ENCODE measurements around the gene SUPT5H. TPM values are rescaled to one million over a fixed set of nuclear protein-coding genes. Genes with fewer than 3 reads are reported as not detected.
A peak's percentile ranks its signal among the peaks of the same experiment; 100 is the strongest.

The SUPT5H gene
- total RNA-seq, 1 experiment from 2014 or later: 102 TPM

DNA sequence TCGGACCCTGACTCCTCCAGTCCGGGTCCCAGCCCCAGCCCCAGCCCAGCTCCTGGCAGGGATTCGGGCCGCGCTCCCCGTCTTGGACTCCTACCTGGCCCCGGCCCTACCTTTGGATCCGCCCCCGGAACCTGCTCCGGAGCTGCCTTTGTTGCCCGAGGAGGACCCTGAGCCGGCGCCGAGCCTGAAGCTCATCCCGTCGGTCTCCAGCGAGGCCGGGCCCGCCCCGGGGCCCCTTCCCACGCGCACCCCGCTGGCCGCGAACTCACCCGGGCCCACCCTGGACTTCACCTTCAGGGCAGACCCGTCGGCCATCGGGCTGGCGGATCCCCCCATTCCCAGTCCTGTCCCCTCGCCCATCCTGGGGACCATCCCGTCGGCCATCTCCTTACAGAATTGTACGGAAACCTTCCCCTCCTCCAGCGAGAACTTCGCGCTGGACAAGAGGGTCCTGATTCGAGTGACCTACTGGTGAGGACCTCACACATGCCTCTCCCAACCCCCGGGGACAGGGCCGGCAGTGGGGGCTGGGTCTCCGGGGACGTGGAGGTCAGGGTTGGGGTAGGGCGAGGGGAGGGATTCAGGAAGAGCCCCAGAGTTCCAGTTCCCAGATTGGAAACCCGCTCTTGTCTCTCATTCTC lies 70.3 kb downstream of the SUPT5H start:
- Histone ChIP-seq H3K9me3 (no peaks in the 10 kb centered on the region), H3K4me3 (no peak overlapping the region), H3K27me3 (peaks cover 36% of the 10 kb centered on the region), H3K36me3 (no peaks in the 10 kb centered on the region)
- DNase-seq: no peak

DNA sequence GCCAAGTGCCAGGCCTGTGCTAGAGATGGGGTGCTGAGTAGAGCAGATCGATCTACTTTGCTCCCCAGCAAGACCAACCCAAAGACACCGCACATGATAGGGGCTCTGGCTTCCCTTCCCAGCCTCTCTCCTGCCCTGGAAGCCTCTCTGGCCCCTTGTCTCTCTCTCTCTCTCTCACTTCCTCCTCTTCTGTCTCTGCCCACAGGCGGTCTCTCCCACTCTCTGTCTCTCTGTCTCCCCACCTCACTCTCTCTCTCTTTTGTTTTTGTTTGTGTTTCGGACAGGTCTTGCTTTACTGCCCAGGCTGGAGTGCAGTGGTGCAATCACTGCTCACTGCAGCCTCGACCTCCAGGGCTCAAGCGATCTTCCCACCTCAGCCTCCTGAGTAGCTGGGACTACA lies 70.9 kb downstream of the SUPT5H start:
- Histone ChIP-seq H3K36me3 (no peaks in the 10 kb centered on the region), H3K4me3 (no peak overlapping the region), H3K9me3 (no peaks in the 10 kb centered on the region), H3K27me3 (peaks cover 36% of the 10 kb centered on the region)
- no peak for DNase-seq

DNA sequence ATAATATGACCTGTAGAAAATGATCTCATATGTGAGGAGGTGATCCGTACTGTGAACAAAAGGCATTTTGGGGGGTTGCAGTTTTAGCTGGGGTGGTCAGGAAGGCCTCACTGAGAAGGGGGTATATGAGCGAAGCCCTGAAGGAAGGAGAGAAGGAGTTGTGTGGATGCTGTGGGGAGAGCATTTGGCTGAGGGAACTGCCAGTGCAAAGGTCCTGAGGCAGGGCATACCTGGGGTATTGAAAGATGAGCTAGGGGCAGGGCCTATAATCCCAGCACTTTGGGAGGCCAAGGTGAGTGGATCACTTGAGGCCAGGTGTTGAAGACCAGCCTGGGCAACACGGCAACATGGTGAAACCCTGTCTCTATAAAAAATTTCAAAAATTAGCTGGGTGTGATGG lies 72.0 kb downstream of the SUPT5H start:
- no peaks in the 10 kb centered on the region for H3K36me3 ChIP-seq
- no peak for DNase-seq
- H3K4me3 ChIP-seq: no peak overlapping the region
- no peaks in the 10 kb centered on the region for H3K9me3 ChIP-seq
- peaks cover 36% of the 10 kb centered on the region for H3K27me3 ChIP-seq

DNA sequence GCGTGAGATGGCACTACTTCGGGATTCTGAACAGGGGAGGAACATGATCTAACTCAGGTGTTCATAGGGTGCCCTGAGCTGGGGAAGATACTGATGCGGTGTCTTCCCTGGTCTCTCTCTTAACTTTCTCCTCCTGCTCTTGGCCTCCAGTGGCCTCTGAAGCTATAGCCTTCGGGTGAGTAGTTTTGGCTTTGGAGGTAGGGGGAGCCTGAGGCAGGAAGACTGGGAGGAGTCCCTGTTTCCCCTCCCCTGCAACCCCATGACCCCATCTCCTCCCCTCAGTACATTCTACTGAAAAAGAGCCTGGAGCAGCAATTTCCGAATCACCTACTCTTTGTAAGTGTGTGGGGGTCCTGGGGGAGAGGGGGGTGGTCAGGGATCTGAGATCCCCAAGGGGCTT lies 73.1 kb downstream of the SUPT5H start:
- no peak overlapping the region for H3K4me3 ChIP-seq
- peaks cover 30% of the 10 kb centered on the region for H3K27me3 ChIP-seq
- no peaks in the 10 kb centered on the region for H3K36me3 ChIP-seq
- H3K9me3 ChIP-seq: no peaks in the 10 kb centered on the region
- no peak for DNase-seq

DNA sequence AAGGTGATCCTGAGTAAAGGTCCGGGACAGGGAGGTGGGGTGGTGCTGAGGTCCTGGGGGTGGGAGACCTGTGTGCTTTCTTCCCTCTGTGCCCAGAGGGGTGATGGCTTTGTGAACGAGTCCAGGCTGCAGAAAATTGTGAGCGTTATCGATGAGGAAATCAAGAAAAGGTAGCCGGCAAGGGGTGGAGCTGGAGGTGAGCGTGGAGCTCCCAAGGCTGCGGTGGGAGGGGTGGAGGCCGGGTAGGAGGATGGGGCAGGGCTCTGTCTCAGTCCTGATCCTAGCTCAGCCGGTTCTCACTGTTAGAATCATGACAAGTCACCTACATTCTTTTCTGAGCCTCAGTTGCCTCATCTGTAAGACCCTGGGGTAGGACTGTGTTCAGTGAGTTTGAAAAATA lies 73.6 kb downstream of the SUPT5H start:
- DNase-seq: no peak
- no peaks in the 10 kb centered on the region for H3K9me3 ChIP-seq
- no peaks in the 10 kb centered on the region for H3K36me3 ChIP-seq
- H3K4me3 ChIP-seq: no peak overlapping the region
- peaks cover 26% of the 10 kb centered on the region for H3K27me3 ChIP-seq

DNA sequence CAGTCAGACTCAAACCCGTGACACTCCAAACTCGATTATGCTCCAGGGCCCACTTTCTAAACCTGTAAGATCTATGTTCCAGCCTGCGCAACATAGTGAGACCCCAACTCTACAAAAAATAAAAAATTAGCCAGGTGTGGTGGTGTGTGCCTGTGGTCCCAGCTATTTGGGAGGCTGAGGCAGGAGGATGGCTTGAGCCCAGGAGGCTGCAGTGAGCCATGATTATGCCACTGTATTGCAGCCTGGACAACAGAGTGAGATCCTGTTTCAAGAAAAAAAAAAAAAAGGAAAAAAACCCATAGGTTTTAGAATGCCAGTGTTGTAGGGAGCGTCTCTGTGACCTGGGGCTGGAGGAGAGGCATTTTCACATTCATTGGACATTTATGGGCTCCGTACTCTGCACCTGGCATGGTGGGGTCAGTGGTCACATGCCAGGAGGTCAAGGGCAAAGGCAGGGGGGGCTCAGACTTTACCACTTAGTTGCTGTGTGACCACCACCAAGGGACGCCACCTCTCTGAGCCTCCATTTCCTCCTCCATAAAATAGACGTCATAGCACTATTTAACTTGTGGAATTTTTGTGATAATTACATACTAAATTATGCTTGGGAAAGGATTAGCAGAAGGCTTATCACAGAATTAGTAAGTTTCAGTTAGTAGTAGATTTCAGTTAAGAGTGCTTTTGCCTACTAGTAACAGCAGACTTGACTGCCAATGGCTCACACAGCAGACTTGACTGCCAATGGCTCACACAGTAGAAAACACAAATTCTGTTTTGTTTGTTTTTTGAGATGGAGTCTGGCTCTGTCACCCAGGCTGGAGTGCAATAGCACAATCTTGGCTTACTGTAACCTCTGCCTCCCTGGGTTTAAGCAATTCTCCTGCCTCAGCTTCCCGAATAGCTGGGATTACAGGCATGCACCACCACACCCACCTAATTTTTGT lies 75.4 kb downstream of the SUPT5H start:
- peaks cover 8% of the 10 kb centered on the region for H3K27me3 ChIP-seq
- no peak for DNase-seq
- no peak overlapping the region for H3K4me3 ChIP-seq

DNA sequence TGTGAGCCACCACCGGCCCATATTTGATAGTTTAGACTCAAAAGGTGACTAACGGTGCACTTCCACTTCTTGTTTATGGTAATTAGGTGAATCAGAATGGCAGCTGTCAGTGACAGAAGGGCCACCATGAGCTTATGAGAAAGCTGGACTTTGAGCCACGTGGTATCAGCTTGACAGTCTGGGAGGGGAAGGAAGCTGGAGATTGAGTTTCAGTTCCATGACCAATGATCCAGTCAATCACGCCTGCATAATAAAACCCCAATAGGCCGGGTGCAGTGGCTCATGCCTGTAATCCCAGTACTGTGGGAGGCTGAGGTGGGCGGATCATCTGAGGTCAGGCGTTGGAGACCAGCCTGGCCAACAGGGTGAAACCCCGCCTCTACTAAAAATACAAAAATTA lies 79.1 kb downstream of the SUPT5H start:
- no peaks in the 10 kb centered on the region for H3K27me3 ChIP-seq
- no peaks in the 10 kb centered on the region for H3K9me3 ChIP-seq
- peaks cover 9% of the 10 kb centered on the region; the same call in 1 of the 2 replicates for H3K36me3 ChIP-seq
- peak; percentile 14 for DNase-seq
- no peak overlapping the region for H3K4me3 ChIP-seq

More for the DNA sequence above, 75.4 kb downstream of the SUPT5H start:
- H3K36me3 ChIP-seq: no peaks in the 10 kb centered on the region
- H3K9me3 ChIP-seq: no peaks in the 10 kb centered on the region

DNA sequence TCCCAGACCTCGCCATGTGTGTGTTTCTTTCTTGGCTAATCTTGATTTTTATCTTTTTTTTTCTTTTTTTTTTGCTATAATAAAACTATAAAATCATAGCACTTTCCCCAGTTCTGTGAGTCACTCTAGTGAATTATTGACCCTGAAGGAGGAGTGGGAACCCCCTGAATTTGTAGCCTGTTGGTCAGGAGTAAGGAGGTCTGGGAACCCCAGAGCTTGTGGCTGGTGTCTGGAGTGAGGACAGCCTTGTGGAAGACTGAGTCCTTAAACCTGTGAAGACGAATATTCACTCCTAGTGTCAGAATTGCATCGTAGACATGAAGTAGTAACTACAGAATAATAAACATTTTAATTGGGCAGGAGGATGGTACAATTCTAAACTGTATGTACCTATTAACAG lies 79.8 kb downstream of the SUPT5H start:
- Histone ChIP-seq H3K9me3 (no peaks in the 10 kb centered on the region), H3K27me3 (no peaks in the 10 kb centered on the region), H3K36me3 (peaks cover 14% of the 10 kb centered on the region; the same call in 1 of the 2 replicates), H3K4me3 (no peak overlapping the region)
- no peak for DNase-seq

Other genes starting within 250 kb of the SUPT5H start
- gene NCCRP1, start 248.6 kb upstream of the SUPT5H start, total RNA-seq (2014; rRNA removed; shearing (Covaris generic); ENCODE audit: low replicate concordance): not detected in 2 replicates
- not detected in 2 replicates for gene SYCN, start 241.3 kb upstream of the SUPT5H start, total RNA-seq (2014; rRNA removed; shearing (Covaris generic); ENCODE audit: low replicate concordance)
- gene IFNL3, start 200.6 kb upstream of the SUPT5H start, total RNA-seq (2014; rRNA removed; shearing (Covaris generic); ENCODE audit: low replicate concordance): not detected in 2 replicates
- gene IFNL4, start 196.7 kb upstream of the SUPT5H start, total RNA-seq (2014; rRNA removed; shearing (Covaris generic); ENCODE audit: low replicate concordance): not detected in 2 replicates
- not detected in 2 replicates for gene IFNL2, start 177.2 kb upstream of the SUPT5H start, total RNA-seq (2014; rRNA removed; shearing (Covaris generic); ENCODE audit: low replicate concordance)
- not detected in 2 replicates for gene IFNL1, start 149.2 kb upstream of the SUPT5H start, total RNA-seq (2014; rRNA removed; shearing (Covaris generic); ENCODE audit: low replicate concordance)
- 0.07 and 0.23 TPM in 2 replicates for gene LRFN1, start 124.7 kb upstream of the SUPT5H start, total RNA-seq (2014; rRNA removed; shearing (Covaris generic); ENCODE audit: low replicate concordance)
- not detected in 2 replicates for gene GMFG, start 109.5 kb upstream of the SUPT5H start, total RNA-seq (2014; rRNA removed; shearing (Covaris generic); ENCODE audit: low replicate concordance)
- gene SAMD4B, start 103.2 kb upstream of the SUPT5H start, total RNA-seq (2014; rRNA removed; shearing (Covaris generic); ENCODE audit: low replicate concordance): 27.5 and 37.0 TPM in 2 replicates
- gene PAF1, start 54.5 kb upstream of the SUPT5H start, total RNA-seq (2014; rRNA removed; shearing (Covaris generic); ENCODE audit: low replicate concordance): 62.0 and 62.4 TPM in 2 replicates
- 18.1 and 26.5 TPM in 2 replicates for gene MED29, start 54.2 kb upstream of the SUPT5H start, total RNA-seq (2014; rRNA removed; shearing (Covaris generic); ENCODE audit: low replicate concordance)
- 0.66 and 1.4 TPM in 2 replicates for gene ZFP36, start 38.7 kb upstream of the SUPT5H start, total RNA-seq (2014; rRNA removed; shearing (Covaris generic); ENCODE audit: low replicate concordance)
- 3.0 and 12.4 TPM in 2 replicates for gene PLEKHG2, start 32.9 kb upstream of the SUPT5H start, total RNA-seq (2014; rRNA removed; shearing (Covaris generic); ENCODE audit: low replicate concordance)
- 95.9 and 97.8 TPM in 2 replicates for gene RPS16, start 9.6 kb upstream of the SUPT5H start, total RNA-seq (2014; rRNA removed; shearing (Covaris generic); ENCODE audit: low replicate concordance)
- 166 and 218 TPM in 2 replicates for gene TIMM50, start 35.3 kb downstream of the SUPT5H start, total RNA-seq (2014; rRNA removed; shearing (Covaris generic); ENCODE audit: low replicate concordance)
- 1.7 and 5.6 TPM in 2 replicates for gene DLL3, start 53.4 kb downstream of the SUPT5H start, total RNA-seq (2014; rRNA removed; shearing (Covaris generic); ENCODE audit: low replicate concordance)
- gene SELENOV, start 69.6 kb downstream of the SUPT5H start, total RNA-seq (2014; rRNA removed; shearing (Covaris generic); ENCODE audit: low replicate concordance): not detected in 2 replicates
- 4.0 and 5.5 TPM in 2 replicates for gene EID2B, start 87.3 kb downstream of the SUPT5H start, total RNA-seq (2014; rRNA removed; shearing (Covaris generic); ENCODE audit: low replicate concordance)
- gene EID2, start 94.6 kb downstream of the SUPT5H start, total RNA-seq (2014; rRNA removed; shearing (Covaris generic); ENCODE audit: low replicate concordance): 15.3 and 17.5 TPM in 2 replicates
- gene LGALS13, start 156.9 kb downstream of the SUPT5H start, total RNA-seq (2014; rRNA removed; shearing (Covaris generic); ENCODE audit: low replicate concordance): not detected in 2 replicates
- gene LGALS16, start 210.3 kb downstream of the SUPT5H start, total RNA-seq (2014; rRNA removed; shearing (Covaris generic); ENCODE audit: low replicate concordance): not detected in 2 replicates